ENCODE measurements around the gene CDSN. TPM values are rescaled to one million over a fixed set of nuclear protein-coding genes. Genes with fewer than 3 reads are reported as not detected.
"Not testable (repeated sequence)": the region's sequence is repeated elsewhere in the genome, so short reads cannot be mapped to it uniquely, and the experiment has no call there.

CDSN gene, protein sequence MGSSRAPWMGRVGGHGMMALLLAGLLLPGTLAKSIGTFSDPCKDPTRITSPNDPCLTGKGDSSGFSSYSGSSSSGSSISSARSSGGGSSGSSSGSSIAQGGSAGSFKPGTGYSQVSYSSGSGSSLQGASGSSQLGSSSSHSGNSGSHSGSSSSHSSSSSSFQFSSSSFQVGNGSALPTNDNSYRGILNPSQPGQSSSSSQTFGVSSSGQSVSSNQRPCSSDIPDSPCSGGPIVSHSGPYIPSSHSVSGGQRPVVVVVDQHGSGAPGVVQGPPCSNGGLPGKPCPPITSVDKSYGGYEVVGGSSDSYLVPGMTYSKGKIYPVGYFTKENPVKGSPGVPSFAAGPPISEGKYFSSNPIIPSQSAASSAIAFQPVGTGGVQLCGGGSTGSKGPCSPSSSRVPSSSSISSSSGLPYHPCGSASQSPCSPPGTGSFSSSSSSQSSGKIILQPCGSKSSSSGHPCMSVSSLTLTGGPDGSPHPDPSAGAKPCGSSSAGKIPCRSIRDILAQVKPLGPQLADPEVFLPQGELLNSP
- total RNA-seq: not detected in 2 replicates

DNA sequence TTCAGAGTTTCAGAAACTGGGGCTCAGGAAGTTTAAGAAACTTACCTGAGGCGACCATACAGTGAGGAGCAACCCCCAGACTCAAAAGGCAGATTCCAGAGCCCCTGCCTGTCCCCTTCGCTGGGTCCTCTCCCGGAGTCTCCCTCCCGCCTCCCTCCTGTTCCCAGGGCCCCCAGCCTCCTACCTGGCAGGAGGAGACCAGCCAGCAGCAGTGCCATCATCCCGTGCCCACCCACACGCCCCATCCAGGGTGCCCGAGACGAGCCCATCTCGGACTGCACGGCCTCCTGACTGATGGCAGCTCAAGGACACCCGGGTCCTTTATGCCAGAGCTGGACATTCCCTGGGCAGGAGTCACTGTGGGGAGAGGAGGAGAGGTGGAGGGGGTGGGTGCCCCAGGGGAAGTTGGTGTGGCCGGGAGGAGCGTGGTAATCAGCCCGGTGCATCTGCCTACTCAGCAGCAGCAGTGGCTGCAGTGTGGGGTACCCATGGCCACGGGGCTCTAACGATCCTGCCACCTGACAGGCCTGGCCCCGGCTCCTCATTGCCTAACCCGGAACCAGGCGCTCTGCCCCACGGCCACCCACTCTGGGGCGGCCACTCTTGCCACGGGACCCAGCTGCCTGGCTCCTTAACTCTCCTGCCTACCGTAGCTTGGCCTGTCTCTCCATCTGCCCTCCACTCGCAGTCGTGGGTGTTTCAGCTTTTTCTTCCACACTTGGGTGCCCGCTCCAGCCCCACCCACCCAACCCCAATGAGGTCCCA, at the start of gene CDSN:
TSS of gene CDSN (minus strand) at position 296 of the 765 bp plus-strand sequence. CDS start at position 269, 27 bp downstream.
- Mint-ChIP-seq H3K27ac (no peak within 1 kb of the TSS), H3K9me3 (no peaks in the 10 kb centered on the region), H3K4me3 (no peak within 1 kb of the TSS), H3K4me1 (ENCODE audit: low read depth) (no peaks in the 10 kb centered on the region), H3K27me3 (ENCODE audit: insufficient read depth) (peaks cover 3% of the 10 kb centered on the region), H3K36me3 (ENCODE audit: low read depth) (no peaks in the 10 kb centered on the region)
- no peak for DNase-seq (ENCODE audit: low spot score)
- intact Hi-C loops (cut with micrococcal nuclease): no loop called here

- intact Hi-C loops (cut with micrococcal nuclease): no loop called here
- Mint-ChIP-seq H3K4me3 (no peak overlapping the region), H3K9me3 (no peaks in the 10 kb centered on the region), H3K4me1 (ENCODE audit: low read depth) (peaks cover 9% of the 10 kb centered on the region), H3K27ac (no peak overlapping the region), H3K36me3 (ENCODE audit: low read depth) (peaks cover 4% of the 10 kb centered on the region), H3K27me3 (ENCODE audit: insufficient read depth) (no peaks in the 10 kb centered on the region)
- no peak for DNase-seq (ENCODE audit: low spot score)
These were observed 49.0 kb upstream of the CDSN start for GRCh38 chr6:31169123-31169857.

- Mint-ChIP-seq H3K4me3 (no peak overlapping the region), H3K4me1 (ENCODE audit: low read depth) (peaks cover 9% of the 10 kb centered on the region), H3K27ac (peak overlapping the region; percentile 16), H3K36me3 (ENCODE audit: low read depth) (peaks cover 4% of the 10 kb centered on the region), H3K9me3 (no peaks in the 10 kb centered on the region), H3K27me3 (ENCODE audit: insufficient read depth) (no peaks in the 10 kb centered on the region)
- intact Hi-C loops (cut with micrococcal nuclease): no loop called here
- DNase-seq (ENCODE audit: low spot score): no peak
These were observed 48.4 kb upstream of the CDSN start for GRCh38 chr6:31168606-31169005.

GRCh38 chr6:31165986-31166385, 45.7 kb upstream of the CDSN start:
- H3K4me1 Mint-ChIP-seq (ENCODE audit: low read depth): peaks cover 16% of the 10 kb centered on the region
- no peak for DNase-seq (ENCODE audit: low spot score)
- no peaks in the 10 kb centered on the region for H3K27me3 Mint-ChIP-seq (ENCODE audit: insufficient read depth)
- intact Hi-C loops (cut with micrococcal nuclease): no loop called here
- peaks cover 13% of the 10 kb centered on the region for H3K36me3 Mint-ChIP-seq (ENCODE audit: low read depth)
- no peak overlapping the region for H3K27ac Mint-ChIP-seq
- no peaks in the 10 kb centered on the region for H3K9me3 Mint-ChIP-seq
- H3K4me3 Mint-ChIP-seq: no peak overlapping the region

GRCh38 chr6:31165064-31165832, 45.0 kb upstream of the CDSN start:
- DNase-seq (ENCODE audit: low spot score); H3K4me3 Mint-ChIP-seq; H3K27me3 Mint-ChIP-seq (ENCODE audit: insufficient read depth); H3K9me3 Mint-ChIP-seq; intact Hi-C loops (cut with micrococcal nuclease): not testable (repeated sequence)
- Mint-ChIP-seq H3K27ac (peak overlapping the region; percentile 74), H3K36me3 (ENCODE audit: low read depth) (peaks cover 13% of the 10 kb centered on the region), H3K4me1 (ENCODE audit: low read depth) (peaks cover 16% of the 10 kb centered on the region)

DNA sequence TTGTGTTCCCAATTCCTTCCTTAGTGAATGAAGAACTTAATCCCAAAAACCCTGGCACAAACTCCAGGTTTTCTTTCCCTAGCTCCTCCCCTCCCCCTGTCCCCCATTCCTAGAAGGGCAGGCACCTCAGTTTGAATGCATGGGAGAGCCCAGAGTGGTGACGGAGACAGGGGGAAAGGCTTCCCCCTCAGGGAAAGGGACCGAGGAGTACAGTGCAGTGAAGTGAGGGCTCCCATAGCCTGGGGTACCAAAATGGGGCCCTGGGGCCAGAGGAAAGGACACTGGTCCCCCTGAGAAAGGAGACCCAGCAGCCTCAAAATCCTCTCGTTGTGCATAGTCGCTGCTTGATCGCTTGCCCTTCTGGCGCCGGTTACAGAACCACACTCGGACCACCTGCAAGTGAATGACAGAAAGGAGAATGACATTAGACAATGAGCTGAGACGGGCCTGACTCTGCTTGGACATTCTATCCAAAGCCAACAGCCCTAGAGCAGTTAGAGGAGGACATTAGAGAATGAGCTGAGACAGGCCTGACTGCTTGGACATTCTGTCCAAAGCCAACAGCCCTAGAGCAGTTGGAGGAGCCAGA, 44.3 kb upstream of the CDSN start:
- H3K27me3 Mint-ChIP-seq (ENCODE audit: insufficient read depth); H3K9me3 Mint-ChIP-seq; intact Hi-C loops (cut with micrococcal nuclease); H3K4me3 Mint-ChIP-seq; DNase-seq (ENCODE audit: low spot score); H3K27ac Mint-ChIP-seq: not testable (repeated sequence)
- H3K4me1 Mint-ChIP-seq (ENCODE audit: low read depth): peaks cover 23% of the 10 kb centered on the region
- peaks cover 18% of the 10 kb centered on the region for H3K36me3 Mint-ChIP-seq (ENCODE audit: low read depth)

GRCh38 chr6:31163922-31164321, 43.7 kb upstream of the CDSN start:
- Mint-ChIP-seq H3K36me3 (ENCODE audit: low read depth) (peaks cover 21% of the 10 kb centered on the region), H3K27ac (no peak overlapping the region), H3K27me3 (ENCODE audit: insufficient read depth) (no peaks in the 10 kb centered on the region), H3K9me3 (no peaks in the 10 kb centered on the region), H3K4me1 (ENCODE audit: low read depth) (peaks cover 26% of the 10 kb centered on the region), H3K4me3 (no peak overlapping the region)
- intact Hi-C loops (cut with micrococcal nuclease): no loop called here
- DNase-seq (ENCODE audit: low spot score): no peak

DNA sequence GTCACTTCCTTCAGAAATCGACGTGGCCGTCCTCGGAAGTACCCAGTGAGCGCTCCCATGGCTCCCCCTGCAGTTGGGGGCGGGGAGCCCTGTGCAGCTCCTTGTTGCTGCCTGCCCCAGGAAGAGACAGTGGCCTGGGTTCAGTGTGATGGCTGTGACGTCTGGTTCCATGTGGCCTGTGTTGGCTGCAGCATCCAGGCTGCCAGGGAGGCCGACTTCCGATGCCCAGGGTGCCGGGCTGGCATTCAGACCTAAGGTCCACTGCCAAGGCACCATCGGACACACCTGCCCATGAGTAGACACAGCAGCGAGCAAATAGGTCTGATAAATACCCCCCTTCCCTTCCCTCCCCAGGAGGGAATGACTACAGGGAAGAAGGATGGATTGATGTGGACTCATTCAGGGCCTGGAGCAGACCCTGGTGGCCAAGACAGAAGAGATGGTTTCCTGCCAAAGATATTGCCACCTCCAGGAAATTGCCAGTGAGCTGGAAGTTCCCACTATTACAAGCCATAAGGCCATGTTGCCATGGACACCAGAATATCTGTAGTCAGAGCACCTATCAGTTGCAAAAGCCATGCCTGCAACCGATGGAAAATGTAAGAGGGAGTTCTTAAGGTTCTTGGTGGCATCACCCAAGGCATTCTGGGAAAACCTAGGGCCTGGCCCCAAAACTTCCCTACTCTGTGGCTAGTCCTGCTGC, 42.4 kb upstream of the CDSN start:
- peaks cover 24% of the 10 kb centered on the region for H3K36me3 Mint-ChIP-seq (ENCODE audit: low read depth)
- intact Hi-C loops (cut with micrococcal nuclease): no loop called here
- H3K9me3 Mint-ChIP-seq: no peaks in the 10 kb centered on the region
- H3K4me3 Mint-ChIP-seq: no peak overlapping the region
- no peak for DNase-seq (ENCODE audit: low spot score)
- H3K4me1 Mint-ChIP-seq (ENCODE audit: low read depth): peaks cover 32% of the 10 kb centered on the region
- no peaks in the 10 kb centered on the region for H3K27me3 Mint-ChIP-seq (ENCODE audit: insufficient read depth)
- no peak overlapping the region for H3K27ac Mint-ChIP-seq

DNA sequence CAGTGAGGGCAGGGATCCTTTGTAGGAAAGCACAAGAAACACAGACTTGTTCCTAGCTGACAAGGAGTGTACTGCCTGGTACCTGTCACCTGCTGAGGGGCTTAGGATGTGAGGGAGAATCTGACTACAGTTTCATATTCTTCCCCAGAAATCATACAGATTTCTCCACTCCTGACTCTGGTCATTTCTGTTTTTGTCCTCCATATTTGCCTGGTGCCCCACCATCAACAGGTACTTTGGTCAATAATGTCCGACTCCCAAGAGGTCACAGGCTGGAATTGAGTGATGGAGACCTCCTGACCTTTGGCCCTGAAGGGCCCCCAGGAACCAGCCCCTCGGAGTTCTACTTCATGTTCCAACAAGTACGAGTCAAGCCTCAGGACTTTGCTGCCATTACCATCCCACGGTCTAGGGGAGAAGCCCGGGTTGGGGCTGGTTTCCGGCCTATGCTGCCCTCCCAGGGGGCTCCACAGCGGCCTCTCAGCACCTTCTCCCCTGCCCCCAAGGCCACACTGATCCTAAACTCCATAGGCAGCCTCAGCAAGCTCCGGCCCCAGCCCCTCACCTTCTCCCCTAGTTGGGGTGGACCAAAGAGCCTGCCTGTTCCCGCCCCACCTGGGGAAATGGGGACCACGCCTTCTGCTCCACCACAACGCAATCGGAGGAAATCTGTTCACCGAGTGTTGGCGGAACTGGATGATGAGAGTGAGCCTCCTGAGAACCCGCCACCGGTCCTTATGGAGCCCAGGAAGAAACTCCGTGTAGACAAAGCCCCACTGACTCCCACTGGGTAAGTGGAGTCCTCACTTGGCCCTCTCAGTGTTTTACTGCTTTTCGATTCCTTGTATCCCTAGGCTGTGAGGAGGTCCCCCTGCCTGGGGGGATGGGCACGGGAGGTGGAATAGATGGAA, 41.2 kb upstream of the CDSN start:
- peak overlapping the region; percentile 55 for H3K4me3 Mint-ChIP-seq
- no peaks in the 10 kb centered on the region for H3K9me3 Mint-ChIP-seq
- H3K27ac Mint-ChIP-seq: no peak overlapping the region
- intact Hi-C loops (cut with micrococcal nuclease): no loop called here
- H3K4me1 Mint-ChIP-seq (ENCODE audit: low read depth): peaks cover 41% of the 10 kb centered on the region
- no peaks in the 10 kb centered on the region for H3K27me3 Mint-ChIP-seq (ENCODE audit: insufficient read depth)
- H3K36me3 Mint-ChIP-seq (ENCODE audit: low read depth): peaks cover 22% of the 10 kb centered on the region
- no peak for DNase-seq (ENCODE audit: low spot score)

DNA sequence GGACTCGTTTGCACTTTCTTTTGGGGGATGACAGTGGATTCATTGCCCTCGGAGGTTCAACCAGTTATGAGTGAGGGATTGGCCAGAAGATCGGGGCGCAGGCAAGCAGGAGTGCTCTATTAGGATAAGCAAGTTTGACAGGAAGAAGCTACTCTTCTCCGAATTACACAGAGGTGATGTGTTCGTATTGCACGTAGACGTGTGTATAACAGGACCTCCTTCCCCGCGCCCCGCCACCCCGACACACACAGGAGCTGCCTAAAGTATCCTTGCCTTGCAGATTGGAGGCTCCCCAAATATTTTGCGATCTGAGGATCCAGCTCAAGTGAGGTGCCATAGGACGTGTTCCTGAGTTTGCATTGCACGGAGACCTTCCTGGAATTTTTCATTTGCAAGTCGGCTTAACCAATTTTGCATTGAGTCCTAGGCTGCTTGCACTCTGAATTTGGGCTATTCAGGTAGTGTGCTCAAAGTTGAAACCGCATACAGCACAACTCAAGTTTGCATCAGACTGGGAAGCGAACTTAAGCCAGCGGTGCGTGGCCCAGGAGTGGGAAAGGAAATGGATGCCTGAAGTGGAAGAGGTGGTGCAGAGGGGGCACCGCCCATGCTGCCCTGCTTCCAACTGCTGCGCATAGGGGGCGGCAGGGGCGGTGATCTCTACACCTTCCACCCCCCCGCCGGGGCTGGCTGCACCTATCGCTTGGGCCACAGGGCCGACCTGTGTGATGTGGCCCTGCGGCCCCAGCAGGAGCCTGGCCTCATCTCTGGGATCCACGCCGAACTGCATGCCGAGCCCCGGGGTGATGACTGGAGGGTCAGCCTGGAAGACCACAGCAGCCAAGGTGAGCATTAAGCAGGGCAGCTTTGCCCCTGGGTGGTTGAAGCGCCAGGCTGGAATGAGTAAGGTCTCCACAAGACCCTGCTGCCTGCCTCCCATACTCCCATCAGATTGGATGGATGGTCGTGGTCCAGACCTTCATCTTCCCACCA, 38.9 kb upstream of the CDSN start:
- Mint-ChIP-seq H3K4me3 (peak overlapping the region; percentile 82), H3K27ac (peak overlapping the region; percentile 75), H3K4me1 (ENCODE audit: low read depth) (peaks cover 32% of the 10 kb centered on the region), H3K27me3 (ENCODE audit: insufficient read depth) (no peaks in the 10 kb centered on the region), H3K36me3 (ENCODE audit: low read depth) (peaks cover 31% of the 10 kb centered on the region), H3K9me3 (no peaks in the 10 kb centered on the region)
- intact Hi-C loops (cut with micrococcal nuclease): loop anchor here (1.0 to 5.0 kb wide), 17 partner anchors 22 to 1036 kb away; partner anchors contain the start of genes ABCF1, BAG6, DDX39B and GNL1
- peak; percentile 28 for DNase-seq (ENCODE audit: low spot score)
